ENCODE data around the gene CPPED1.

- no peak for TF ChIP-seq CTCF (IDR thresholded peaks at IDR 0.05)
- no peak for TF ChIP-seq POLR2A (IDR thresholded peaks at IDR 0.05)
- no peak for TF ChIP-seq EP300 (IDR thresholded peaks at IDR 0.05)
These were observed 54.6 kb downstream of the CPPED1 start for GRCh38 chr16:12749076-12749475.

All from tibial nerve (tissue), 4 donors.